Colonic mucosa (tissue), 4 donors: Measurements from ENCODE around the gene MED12. TPM values are rescaled to one million over a fixed set of nuclear protein-coding genes. Genes with fewer than 3 reads are reported as not detected.

ENCODE experiments used
- DNase-seq: peaks from one replicate; pipeline ENCODE4 v3.0.0-alpha.2; 2020
- H3K27ac ChIP-seq: fragments of 200-600 bp; one replicate; pipeline ENCODE4 v1.8.0; 2021
- H3K27me3 ChIP-seq: fragments of 200-600 bp; one replicate; pipeline ENCODE4 v1.8.0; 2021
- H3K36me3 ChIP-seq: fragments of 200-600 bp; one replicate; pipeline ENCODE4 v1.8.0; 2021
- H3K4me1 ChIP-seq: fragments of 200-600 bp; one replicate; pipeline ENCODE4 v1.8.0; 2021; ENCODE audit warnings: mild to moderate bottlenecking
- H3K4me3 ChIP-seq: fragments of 200-600 bp; one replicate; pipeline ENCODE4 v1.8.0; 2021
- H3K9ac ChIP-seq, 2 donors: one replicate each; pipeline ENCODE4 v1.7.0; 2013; ENCODE audit warnings: control low read depth in 2 of 2, low read depth in 2 of 2, low read length in 2 of 2
- H3K9me3 ChIP-seq: fragments of 200-600 bp; one replicate; pipeline ENCODE4 v1.8.0; 2021
- intact Hi-C: fragments of 100-400 bp; cut with DNase I; formaldehyde crosslinking; loops from one replicate; pipeline ENCODE4 v1.14.1; 2022
- total RNA-seq, 2 donors: library from RNA; stranded (reverse); fragmentation: NEBNext Ultra II Directional in 1 of 2; extraction: Animal tissue kit (Norgen Biotek cat#: 25700) in 1 of 2; gene quantifications; one replicate each; pipeline ENCODE4 v1.2.1, GENCODE V29; 2021
- TF ChIP-seq, protein P1 (sequence below): fragments of 200-600 bp; IDR thresholded peaks from one replicate; pipeline ENCODE4 v1.8.0; 2022; ENCODE audit warnings: antibody characterized with exemption, mild to moderate bottlenecking
- donor health status: healthy.
- donor health status: DM: no; HTN: no; CAD: no.
- donor health status: DM: no; HTN: no; CAD: no.

Gene MED12
- total RNA-seq, 2 donors from 2014 or later, result 35.1 to 39.7 TPM

GRCh38 chrX:71154196-71154595 lies 35.8 kb downstream of the MED12 start:
- no peak overlapping the region for H3K4me3 ChIP-seq
- intact Hi-C loops, result no loop called here
- no peaks in the 10 kb centered on the region for H3K27me3 ChIP-seq
- no peaks in the 10 kb centered on the region for H3K36me3 ChIP-seq
- DNase-seq, result no peak
- no peaks in the 10 kb centered on the region for H3K4me1 ChIP-seq
- no peak overlapping the region for H3K9ac ChIP-seq
- TF ChIP-seq, protein P1, sequence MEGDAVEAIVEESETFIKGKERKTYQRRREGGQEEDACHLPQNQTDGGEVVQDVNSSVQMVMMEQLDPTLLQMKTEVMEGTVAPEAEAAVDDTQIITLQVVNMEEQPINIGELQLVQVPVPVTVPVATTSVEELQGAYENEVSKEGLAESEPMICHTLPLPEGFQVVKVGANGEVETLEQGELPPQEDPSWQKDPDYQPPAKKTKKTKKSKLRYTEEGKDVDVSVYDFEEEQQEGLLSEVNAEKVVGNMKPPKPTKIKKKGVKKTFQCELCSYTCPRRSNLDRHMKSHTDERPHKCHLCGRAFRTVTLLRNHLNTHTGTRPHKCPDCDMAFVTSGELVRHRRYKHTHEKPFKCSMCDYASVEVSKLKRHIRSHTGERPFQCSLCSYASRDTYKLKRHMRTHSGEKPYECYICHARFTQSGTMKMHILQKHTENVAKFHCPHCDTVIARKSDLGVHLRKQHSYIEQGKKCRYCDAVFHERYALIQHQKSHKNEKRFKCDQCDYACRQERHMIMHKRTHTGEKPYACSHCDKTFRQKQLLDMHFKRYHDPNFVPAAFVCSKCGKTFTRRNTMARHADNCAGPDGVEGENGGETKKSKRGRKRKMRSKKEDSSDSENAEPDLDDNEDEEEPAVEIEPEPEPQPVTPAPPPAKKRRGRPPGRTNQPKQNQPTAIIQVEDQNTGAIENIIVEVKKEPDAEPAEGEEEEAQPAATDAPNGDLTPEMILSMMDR, result no peak
- H3K27ac ChIP-seq, result no peak overlapping the region
- H3K9me3 ChIP-seq, result no peaks in the 10 kb centered on the region

- Histone ChIP-seq H3K4me1 (no peaks in the 10 kb centered on the region), H3K36me3 (no peaks in the 10 kb centered on the region), H3K9me3 (no peaks in the 10 kb centered on the region), H3K27ac (no peak overlapping the region), H3K9ac (no peak overlapping the region), H3K4me3 (no peak overlapping the region), H3K27me3 (no peaks in the 10 kb centered on the region)
- DNase-seq, result no peak
- intact Hi-C loops, result no loop called here
- TF ChIP-seq, protein P1, result no peak
Measured at GRCh38 chrX:71154641-71155040, 36.2 kb downstream of the MED12 start.

GRCh38 chrX:71158603-71159002 lies 40.2 kb downstream of the MED12 start:
- no peaks in the 10 kb centered on the region for H3K36me3 ChIP-seq
- no peak overlapping the region for H3K27ac ChIP-seq
- H3K27me3 ChIP-seq, result no peaks in the 10 kb centered on the region
- intact Hi-C loops, result no loop called here
- H3K4me3 ChIP-seq, result no peak overlapping the region
- H3K9ac ChIP-seq, result no peak overlapping the region
- TF ChIP-seq, protein P1, result no peak
- DNase-seq, result no peak
- no peaks in the 10 kb centered on the region for H3K4me1 ChIP-seq
- H3K9me3 ChIP-seq, result no peaks in the 10 kb centered on the region

- TF ChIP-seq, protein P1, result no peak
- H3K9ac ChIP-seq, result no peak overlapping the region
- no peaks in the 10 kb centered on the region for H3K4me1 ChIP-seq
- H3K9me3 ChIP-seq, result no peaks in the 10 kb centered on the region
- H3K4me3 ChIP-seq, result no peak overlapping the region
- H3K27me3 ChIP-seq, result no peaks in the 10 kb centered on the region
- no peak overlapping the region for H3K27ac ChIP-seq
- intact Hi-C loops, result no loop called here
- H3K36me3 ChIP-seq, result no peaks in the 10 kb centered on the region
- no peak for DNase-seq
Measured at GRCh38 chrX:71159335-71159734, 40.9 kb downstream of the MED12 start.

DNA sequence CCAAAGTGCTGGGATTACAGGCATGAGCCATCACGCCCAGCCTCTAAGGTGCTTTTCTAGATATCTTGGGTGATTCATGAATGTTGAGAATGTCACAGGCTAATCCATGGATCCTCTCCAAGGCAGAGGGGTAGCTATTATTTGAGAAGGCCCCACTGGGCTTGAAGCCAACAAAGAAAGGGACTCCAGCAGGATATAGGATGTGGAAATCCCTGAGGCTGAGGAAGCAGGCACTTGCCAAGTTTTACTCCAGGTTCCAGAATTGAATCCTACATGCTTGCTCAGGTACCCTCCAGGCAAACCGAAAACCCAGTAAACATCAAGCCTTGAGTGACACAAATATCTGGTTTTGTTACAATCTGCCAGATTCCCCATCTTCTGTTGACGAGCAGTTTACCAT lies 42.1 kb downstream of the MED12 start:
- Histone ChIP-seq H3K9ac (no peak overlapping the region), H3K36me3 (no peaks in the 10 kb centered on the region), H3K27ac (no peak overlapping the region), H3K9me3 (no peaks in the 10 kb centered on the region), H3K4me3 (no peak overlapping the region), H3K27me3 (no peaks in the 10 kb centered on the region), H3K4me1 (no peaks in the 10 kb centered on the region)
- TF ChIP-seq, protein P1, result no peak
- no peak for DNase-seq
- intact Hi-C loops, result no loop called here

- no peak overlapping the region for H3K4me3 ChIP-seq
- H3K27me3 ChIP-seq, result no peaks in the 10 kb centered on the region
- no peaks in the 10 kb centered on the region for H3K36me3 ChIP-seq
- intact Hi-C loops, result no loop called here
- no peak overlapping the region for H3K27ac ChIP-seq
- no peaks in the 10 kb centered on the region for H3K9me3 ChIP-seq
- TF ChIP-seq, protein P1, result no peak
- DNase-seq, result no peak
- H3K9ac ChIP-seq, result no peak overlapping the region
- H3K4me1 ChIP-seq, result no peaks in the 10 kb centered on the region
Measured at GRCh38 chrX:71162981-71163380, 44.6 kb downstream of the MED12 start.
